AG04449 (cell line): ENCODE measurements around the gene TMSB10.

Source experiments
- CTCF ChIA-PET: fragments of 350-600 bp; formaldehyde crosslinking; extraction: SDS; loops from one replicate; lab custom pipeline; 2021; ENCODE audit warnings: antibody characterized with exemption; lab: Yijun Ruan, JAX
- POLR2A ChIA-PET: fragments of 400-600, 350-600 bp; formaldehyde crosslinking; extraction: SDS; loops from one replicate; lab custom pipeline; 2020; ENCODE audit warnings: antibody characterized with exemption, inconsistent platforms; lab: Yijun Ruan, JAX
- DNase-seq: peaks from one replicate; pipeline ENCODE4 v3.0.0-alpha.2; 2010; ENCODE audit warnings: low read depth, low spot score
- H3K4me3 ChIP-seq: 2 replicates; pipeline ENCODE4 v1.5.1; 2011; ENCODE audit warnings: low read depth, mild to moderate bottlenecking, control low read depth, low read length
- CTCF ChIP-seq: IDR thresholded peaks from one replicate; pipeline ENCODE4 v1.5.1; 2011; ENCODE audit warnings: mild to moderate bottlenecking, moderate library complexity, low read length, control low read depth, inconsistent platforms; ENCODE audit not compliant: insufficient read depth; ENCODE audit errors: missing control alignments

Gene TMSB10

GRCh38 chr2:84899304-84900204, 5.9 kb upstream of the TMSB10 start:
- ChIA-PET POLR2A (interaction anchor here (0.7 to 1.8 kb wide), 3 partner anchors 8 to 22 kb away, joined by 3 to 25 read pairs (median 3); no protein-coding TSS in a partner anchor), CTCF (interaction anchor here (0.8 to 3.9 kb wide), 5 partner anchors 10 to 59 kb away, joined by 3 to 33 read pairs (median 5); no protein-coding TSS in a partner anchor)
- H3K4me3 ChIP-seq: no peak overlapping the region
- no peak for TF ChIP-seq CTCF
- DNase-seq: no peak

- no peak for TF ChIP-seq CTCF
- ChIA-PET CTCF (interaction anchor here (1.9 to 3.9 kb wide), 2 partner anchors 19 to 25 kb away, joined by 4 to 33 read pairs; no protein-coding TSS in a partner anchor), POLR2A (no interaction called here)
- H3K4me3 ChIP-seq: no peak overlapping the region
- no peak for DNase-seq
Observed at GRCh38 chr2:84900971-84901370, 4.5 kb upstream of the TMSB10 start.

DNA sequence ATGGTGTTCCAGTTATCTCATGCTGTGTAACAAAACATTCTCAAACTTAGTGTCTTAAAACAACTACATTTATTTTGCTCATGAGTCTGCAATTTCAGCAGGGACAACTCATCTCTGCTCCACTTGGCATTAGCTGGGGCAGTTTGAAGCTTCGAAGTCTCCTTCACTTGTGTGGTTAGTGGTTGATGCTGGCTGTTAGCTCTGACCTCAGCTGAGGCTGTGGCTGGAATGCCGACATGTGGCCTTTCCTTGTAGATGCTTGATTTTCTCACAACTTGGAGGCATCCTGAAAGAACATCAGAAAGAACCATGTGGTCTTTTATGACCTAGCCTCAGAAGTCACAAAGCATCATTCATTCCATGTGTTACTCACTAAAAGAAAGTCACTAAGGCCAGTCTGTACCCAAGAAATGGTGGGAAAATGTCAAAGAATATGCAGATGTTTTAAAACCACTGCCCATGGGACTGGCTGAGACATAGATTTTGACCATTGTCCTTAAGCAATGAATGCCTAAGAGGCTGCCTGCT, 3.8 kb upstream of the TMSB10 start:
- DNase-seq: no peak
- CTCF ChIA-PET: interaction anchor here (1.9 to 3.9 kb wide), 2 partner anchors 20 to 24 kb away, joined by 4 to 33 read pairs; no protein-coding TSS in a partner anchor
- H3K4me3 ChIP-seq: no peak overlapping the region
- POLR2A ChIA-PET: interaction anchor here (0.7 kb wide), 1 partner anchor 18 kb away, joined by 3 read pairs; no protein-coding TSS in a partner anchor
- no peak for TF ChIP-seq CTCF

DNA sequence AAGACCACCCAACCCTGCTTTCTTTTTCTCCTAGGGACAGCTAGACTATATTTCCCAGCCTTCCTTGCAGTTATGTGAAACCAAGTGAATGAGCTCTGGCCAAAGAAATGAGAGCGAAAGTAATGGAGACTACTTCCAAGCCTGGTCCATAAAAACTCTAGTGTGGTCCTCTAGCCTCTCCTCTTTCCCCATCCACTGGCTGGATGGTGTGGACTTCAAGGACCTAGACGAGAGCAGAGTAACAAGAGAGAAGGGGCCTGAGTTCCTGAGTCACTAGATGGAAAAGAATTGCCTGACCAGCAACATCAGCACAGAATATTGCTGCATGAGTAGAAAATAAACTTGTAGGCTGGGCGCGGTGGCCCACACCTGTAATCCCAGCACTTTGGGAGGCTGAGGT, 2.9 kb upstream of the TMSB10 start:
- DNase-seq: no peak
- ChIA-PET CTCF (interaction anchor here (1.9 to 3.9 kb wide), 2 partner anchors 21 to 23 kb away, joined by 4 to 33 read pairs; no protein-coding TSS in a partner anchor), POLR2A (no interaction called here)
- no peak for TF ChIP-seq CTCF
- H3K4me3 ChIP-seq: no peak overlapping the region

DNA sequence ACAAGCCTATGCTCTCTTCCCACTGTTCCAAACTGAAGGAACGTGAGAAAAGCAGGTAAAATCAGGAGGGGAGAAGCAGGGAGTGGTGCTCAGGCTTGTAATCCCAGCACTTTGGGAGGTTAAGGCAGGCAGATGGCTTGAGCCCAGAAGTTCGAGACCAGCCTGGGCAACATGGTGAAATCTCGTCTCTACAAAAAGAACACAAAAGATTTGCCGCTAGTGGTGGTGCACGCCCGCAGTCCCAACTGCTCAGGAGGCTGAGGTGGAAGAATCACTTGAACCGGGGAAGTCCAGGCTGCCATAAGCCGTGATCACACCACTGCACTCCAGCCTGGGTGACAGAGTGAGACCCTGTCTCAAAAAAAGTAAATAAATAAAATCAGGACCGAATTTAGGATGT, 1.3 kb upstream of the TMSB10 start:
- no peak overlapping the region; the same call in 1 of the 2 replicates for H3K4me3 ChIP-seq
- POLR2A ChIA-PET: interaction anchor here (4.8 kb wide), 1 partner anchor 16 kb away, joined by 71 read pairs; no protein-coding TSS in a partner anchor
- CTCF ChIA-PET: interaction anchor here (1.0 to 4.7 kb wide), 3 partner anchors 16 to 21 kb away, joined by 3 to 50 read pairs (median 5); no protein-coding TSS in a partner anchor
- no peak for TF ChIP-seq CTCF
- no peak for DNase-seq
